Endothelial cell of umbilical vein (primary cell): Measurements from ENCODE around the gene TEKT1. TPM values are rescaled to one million over a fixed set of nuclear protein-coding genes. Genes with fewer than 3 reads are reported as not detected.

Experiments
- BruUV-seq: library from RNA; stranded (reverse); fragments of 400-500 nt; replicated peaks from 2 replicates; lab custom pipeline; 2021; lab: Mats Ljungman, UMichigan
- CTCF ChIA-PET: fragments of 300-600, 350-600 bp; sonication (Branson Sonifier 250); formaldehyde crosslinking; loops from one replicate; lab custom pipeline; 2021; ENCODE audit warnings: antibody characterized with exemption, inconsistent platforms; lab: Charles Lee
- POLR2A ChIA-PET: fragments of 300-600, 350-600 bp; sonication (Branson Sonifier 250); formaldehyde crosslinking; loops from one replicate; lab custom pipeline; 2021; ENCODE audit warnings: antibody characterized with exemption, inconsistent platforms; lab: Charles Lee
- DNase-seq: peaks from one replicate; pipeline ENCODE4 v3.0.0-alpha.2; 2011; ENCODE audit warnings: low read depth, low spot score
- FAIRE-seq: peaks from 2 replicates; lab custom pipeline; 2011; peaks lifted over from hg19 to GRCh38; lab: Jason Lieb, UNC
- H2AFZ ChIP-seq: 2 replicates; pipeline ENCODE4 v1.6.0; 2012; ENCODE audit warnings: low read depth, low read length, control low read depth, inconsistent platforms
- H3K27ac ChIP-seq: 2 replicates; pipeline ENCODE4 v1.5.1; 2011; ENCODE audit warnings: low read depth, mild to moderate bottlenecking, control low read depth, low read length, moderate library complexity; ENCODE audit not compliant: insufficient read depth
- H3K27me3 ChIP-seq, 2 experiments: 2 replicates each; pipeline versions ENCODE4 v1.6.0 to v1.6.1; 2011; ENCODE audit warnings: low read length in 2 of 2, mixed read lengths in 1 of 2; ENCODE audit not compliant: control insufficient read depth in 2 of 2, insufficient read depth in 2 of 2
- H3K36me3 ChIP-seq, 2 experiments: 2 replicates in 1 of 2; 3 replicates in 1 of 2; pipeline ENCODE4 v1.5.1; 2011; ENCODE audit warnings: low read length in 2 of 2, mild to moderate bottlenecking in 1 of 2, moderate library complexity in 1 of 2; ENCODE audit not compliant: control insufficient read depth in 2 of 2, insufficient read depth in 2 of 2; ENCODE audit errors: extremely low read depth in 1 of 2
- H3K4me1 ChIP-seq: 3 replicates; pipeline ENCODE4 v1.5.1; 2011; ENCODE audit warnings: mild to moderate bottlenecking, low read length; ENCODE audit not compliant: control insufficient read depth, insufficient read depth; ENCODE audit errors: extremely low read depth
- H3K4me2 ChIP-seq: 2 replicates; pipeline ENCODE4 v1.6.1; 2011; ENCODE audit warnings: low read length, control low read depth, mixed read lengths; ENCODE audit not compliant: insufficient read depth
- H3K4me3 ChIP-seq, 3 experiments: fragments of 200-600 bp in 1 of 3; sonication (generic), shearing (Covaris generic) in 1 of 3; replicated peaks in 1 of 3; 2 replicates each; pipeline ENCODE4 v1.5.1; 2011 to 2016; ENCODE audit warnings: control low read depth in 3 of 3, low read length in 3 of 3, mild to moderate bottlenecking in 2 of 3, inconsistent platforms in 1 of 3, low read depth in 1 of 3, moderate library complexity in 1 of 3; ENCODE audit not compliant: insufficient read depth in 1 of 3
- H3K79me2 ChIP-seq: 2 replicates; pipeline ENCODE4 v1.6.0; 2012; ENCODE audit warnings: low read length, inconsistent platforms; ENCODE audit not compliant: control insufficient read depth, insufficient read depth
- H3K9ac ChIP-seq: replicated peaks from 2 replicates; pipeline ENCODE3; 2011; ENCODE audit warnings: low read length, control low read depth; ENCODE audit not compliant: insufficient read depth; ENCODE audit errors: extremely low read depth
- H3K9me1 ChIP-seq: replicated peaks from 3 replicates; pipeline ENCODE4 v1.6.0; 2011; ENCODE audit warnings: mild to moderate bottlenecking, low read length; ENCODE audit not compliant: control insufficient read depth, insufficient read depth; ENCODE audit errors: extremely low read depth
- H3K9me3 ChIP-seq: replicated peaks from 2 replicates; pipeline ENCODE4 v1.5.1; 2012; ENCODE audit warnings: low read length, inconsistent platforms; ENCODE audit not compliant: control insufficient read depth, insufficient read depth
- H4K20me1 ChIP-seq: replicated peaks from 2 replicates; pipeline ENCODE3; 2011; ENCODE audit warnings: mild to moderate bottlenecking, low read length; ENCODE audit not compliant: control insufficient read depth, insufficient read depth; ENCODE audit errors: extremely low read depth
- CTCF ChIP-seq, 2 donors: IDR thresholded peaks; 1 replicate in 1 of 2; 2 replicates in 1 of 2; pipeline ENCODE4 v1.5.1; 2011; ENCODE audit warnings: low read length in 2 of 2, mild to moderate bottlenecking in 2 of 2, moderate library complexity in 2 of 2, control low read depth in 1 of 2, inconsistent platforms in 1 of 2, low read depth in 1 of 2; ENCODE audit not compliant: insufficient read depth in 1 of 2; ENCODE audit errors: extremely low read depth in 1 of 2
- EZH2 ChIP-seq: IDR thresholded peaks from 2 replicates; pipeline ENCODE4 v1.6.1; 2012; ENCODE audit warnings: borderline replicate concordance, low read depth, mild to moderate bottlenecking, moderate library complexity, low read length, inconsistent platforms; ENCODE audit not compliant: severe bottlenecking
- FOS ChIP-seq: IDR thresholded peaks from 2 replicates; pipeline ENCODE4 v1.6.1; 2011; ENCODE audit warnings: mild to moderate bottlenecking, low read length, moderate library complexity, borderline replicate concordance; ENCODE audit not compliant: insufficient read depth
- GATA2 ChIP-seq: IDR thresholded peaks from 2 replicates; pipeline ENCODE4 v1.7.0; 2011; ENCODE audit warnings: low read depth, mild to moderate bottlenecking, moderate library complexity, mixed read lengths, low read length; ENCODE audit not compliant: insufficient read length, insufficient read depth
- JUN ChIP-seq: IDR thresholded peaks from 2 replicates; pipeline ENCODE4 v1.6.1; 2011; ENCODE audit warnings: borderline replicate concordance, low read depth; ENCODE audit not compliant: insufficient read length, insufficient read depth
- MAX ChIP-seq: IDR thresholded peaks from 2 replicates; pipeline ENCODE4 v1.6.1; 2011; ENCODE audit not compliant: insufficient read depth, insufficient read length
- MYC ChIP-seq: IDR thresholded peaks from one replicate; pipeline ENCODE4 v1.6.1; 2011; ENCODE audit warnings: mild to moderate bottlenecking, low read depth, low read length
- POLR2A ChIP-seq: IDR thresholded peaks from 2 replicates; pipeline ENCODE4 v1.6.1; 2012; ENCODE audit warnings: low read depth, mild to moderate bottlenecking, control low read depth, low read length
- POLR2AphosphoS5 ChIP-seq: IDR thresholded peaks from 2 replicates; pipeline ENCODE4 v1.6.1; 2012; ENCODE audit warnings: low read depth, mild to moderate bottlenecking, control low read depth, low read length, moderate library complexity; ENCODE audit not compliant: insufficient read depth
- dilution Hi-C: fragments of 300-500 bp; cut with MboI; formaldehyde crosslinking; loops from one replicate; pipeline ENCODE4 v1.15.0; 2019; ENCODE audit warnings: low sequenced_read_pairs; ENCODE audit not compliant: extremely low pct_ligation_motif_present
- intact Hi-C: fragments of 100-400 bp; cut with micrococcal nuclease; formaldehyde crosslinking; loops from one replicate; pipeline ENCODE4 v1.10.0; 2022
- polyA plus RNA-seq, 4 experiments: library from polyadenylated mRNA; depleted of rRNA in 3 of 4; stranded (reverse) in 3 of 4; unstranded in 1 of 4; fragments of >200 nt; gene quantifications; 2 replicates each; pipeline versions ENCODE4 v1.2.1 to v1.2.3, GENCODE V29; 2011 to 2012; ENCODE audit warnings: missing spikeins in 1 of 4
- total RNA-seq: library from RNA; stranded (reverse); gene quantifications from 2 replicates; pipeline ENCODE4 v1.2.3, GENCODE V29; 2021

TEKT1 gene
- total and polyA plus RNA-seq, 2 donors (not counting 3 experiments of a cell fraction or from before 2014, with no cell fraction given) = not detected

- no peaks in the 10 kb centered on the region for H3K9me3 ChIP-seq
- no peak overlapping the region for H2AFZ ChIP-seq
- ChIA-PET POLR2A (no interaction called here), CTCF (interaction anchor here (2.2 kb wide), 1 partner anchor 32 kb away, joined by 8 read pairs; no protein-coding TSS in a partner anchor)
- DNase-seq = no peak
- no peaks in the 10 kb centered on the region for H4K20me1 ChIP-seq
- no peaks in the 10 kb centered on the region for H3K9me1 ChIP-seq
- no peaks in the 10 kb centered on the region for H3K36me3 ChIP-seq
- H3K79me2 ChIP-seq = no peaks in the 10 kb centered on the region
- no peak overlapping the region for H3K9ac ChIP-seq
- intact Hi-C loops = no loop called here
- H3K4me1 ChIP-seq = no peaks in the 10 kb centered on the region
- BruUV-seq = no TSS peak
- H3K27me3 ChIP-seq = peaks cover 5 to 18% of the 10 kb centered on the region in 2 experiments
- TF ChIP-seq POLR2AphosphoS5 = no peak
- no peak for TF ChIP-seq POLR2A
- no peak for TF ChIP-seq EZH2
- no peak for TF ChIP-seq GATA2
- no peak for TF ChIP-seq CTCF (IDR thresholded peaks at IDR 0.05; ENCODE audit: extremely low read depth in 1 of 2, insufficient read depth in 1 of 2, low read depth in 1 of 2, low read length in 2 of 2)
- TF ChIP-seq FOS = no peak
- TF ChIP-seq JUN = no peak
- TF ChIP-seq MAX = no peak
- TF ChIP-seq MYC = no peak
- no peak overlapping the region for H3K4me3 ChIP-seq
- no peak overlapping the region for H3K27ac ChIP-seq
- H3K4me2 ChIP-seq = no peak overlapping the region
- dilution Hi-C loops = no loop called here
- no peak for FAIRE-seq
Observed at GRCh38 chr17:6811510-6811909, 20.0 kb downstream of the TEKT1 start.
